Measurements from ENCODE around the gene ZNF124.
"Not testable (repeated sequence)": the region's sequence is repeated elsewhere in the genome, so short reads cannot be mapped to it uniquely, and the experiment has no call there.

Gene ZNF124

DNA sequence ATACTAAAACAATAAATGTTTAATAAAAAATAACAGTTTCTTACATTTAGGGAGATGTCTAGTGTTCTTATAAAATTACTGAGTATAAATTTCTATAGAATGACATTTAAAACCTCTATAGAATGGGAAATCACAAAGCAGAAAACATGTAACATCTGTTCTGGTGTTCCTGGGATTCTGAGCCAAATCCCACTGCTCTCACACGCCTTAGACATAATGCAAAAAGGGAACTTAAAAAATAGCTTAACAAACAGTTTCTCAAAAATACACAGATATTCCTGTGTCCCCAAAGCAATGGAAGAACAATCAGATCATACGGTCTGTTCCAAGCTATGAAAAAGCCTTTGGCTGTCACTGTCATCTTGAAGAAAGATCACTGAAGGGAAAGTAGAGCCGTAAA lies 27.0 kb upstream of the ZNF124 start:
- H3K27ac ChIP-seq (ENCODE audit: low read depth, low read length) = no peak overlapping the region
- H3K36me3 ChIP-seq (ENCODE audit: insufficient read depth, low read length) = peaks cover 18% of the 10 kb centered on the region
- H3K27me3 ChIP-seq (ENCODE audit: control insufficient read depth in 1 of 2, insufficient read depth in 2 of 2, low read length in 2 of 2) = no peaks in the 10 kb centered on the region
- H3K9me3 ChIP-seq (ENCODE audit: low read length) = no peaks in the 10 kb centered on the region
- no peak overlapping the region for H3K9ac ChIP-seq (ENCODE audit: low read length)
- no peaks in the 10 kb centered on the region for H3K4me1 ChIP-seq (ENCODE audit: insufficient read depth, low read length)
- no peak overlapping the region for H3K4me3 ChIP-seq (ENCODE audit: low read depth in 1 of 2, low read length in 2 of 2)

GRCh38 chr1:247193958-247194357 lies 22.1 kb upstream of the ZNF124 start:
- Histone ChIP-seq H3K9me3 (ENCODE audit: low read length) (peaks cover 15% of the 10 kb centered on the region), H3K9ac (ENCODE audit: low read length) (no peak overlapping the region), H3K36me3 (ENCODE audit: insufficient read depth, low read length) (peaks cover 22% of the 10 kb centered on the region), H3K27ac (ENCODE audit: low read depth, low read length) (no peak overlapping the region), H3K27me3 (ENCODE audit: control insufficient read depth in 1 of 2, insufficient read depth in 2 of 2, low read length in 2 of 2) (no peaks in the 10 kb centered on the region), H3K4me1 (ENCODE audit: insufficient read depth, low read length) (no peaks in the 10 kb centered on the region), H3K4me3 (ENCODE audit: low read depth in 1 of 2, low read length in 2 of 2) (no peak overlapping the region)

GRCh38 chr1:247189981-247190798 lies 18.4 kb upstream of the ZNF124 start:
- Histone ChIP-seq H3K9ac (ENCODE audit: low read length) (no peak overlapping the region), H3K4me3 (ENCODE audit: low read depth in 1 of 2, low read length in 2 of 2) (no peak overlapping the region), H3K9me3 (ENCODE audit: low read length) (peaks cover 15% of the 10 kb centered on the region), H3K27me3 (ENCODE audit: control insufficient read depth in 1 of 2, insufficient read depth in 2 of 2, low read length in 2 of 2) (no peaks in the 10 kb centered on the region), H3K36me3 (ENCODE audit: insufficient read depth, low read length) (peaks cover 8% of the 10 kb centered on the region), H3K4me1 (ENCODE audit: insufficient read depth, low read length) (no peaks in the 10 kb centered on the region), H3K27ac (ENCODE audit: low read depth, low read length) (no peak overlapping the region)

DNA sequence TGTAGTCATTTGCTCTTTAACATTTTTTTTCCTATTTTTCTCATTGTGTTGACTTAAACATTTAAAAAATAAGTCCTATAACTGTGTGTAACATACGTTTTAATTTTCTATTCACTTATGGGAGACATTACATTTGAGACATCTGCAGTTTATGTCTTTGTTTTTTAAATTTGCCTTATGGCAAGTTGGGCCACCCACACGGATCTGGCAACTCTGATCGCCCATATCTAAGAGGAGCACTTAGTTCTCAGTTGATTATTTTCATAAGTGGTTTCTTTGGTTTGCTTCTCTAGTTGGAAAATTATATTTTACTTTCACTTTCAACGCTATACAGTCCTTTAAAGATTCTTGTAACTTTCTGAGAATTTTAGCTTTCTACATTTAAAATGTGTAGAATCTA lies 13.8 kb upstream of the ZNF124 start:
- Histone ChIP-seq H3K27me3 (ENCODE audit: control insufficient read depth in 1 of 2, insufficient read depth in 2 of 2, low read length in 2 of 2) (no peaks in the 10 kb centered on the region), H3K9me3 (ENCODE audit: low read length) (peaks cover 10% of the 10 kb centered on the region), H3K4me3 (ENCODE audit: low read depth in 1 of 2, low read length in 2 of 2) (no peak overlapping the region), H3K27ac (ENCODE audit: low read depth, low read length) (no peak overlapping the region), H3K9ac (ENCODE audit: low read length) (no peak overlapping the region), H3K4me1 (ENCODE audit: insufficient read depth, low read length) (no peaks in the 10 kb centered on the region), H3K36me3 (ENCODE audit: insufficient read depth, low read length) (peaks cover 8% of the 10 kb centered on the region)

- H3K27me3 ChIP-seq (ENCODE audit: control insufficient read depth in 1 of 2, insufficient read depth in 2 of 2, low read length in 2 of 2) = no peaks in the 10 kb centered on the region
- no peaks in the 10 kb centered on the region for H3K36me3 ChIP-seq (ENCODE audit: insufficient read depth, low read length)
- no peak overlapping the region for H3K27ac ChIP-seq (ENCODE audit: low read depth, low read length)
- no peaks in the 10 kb centered on the region for H3K9me3 ChIP-seq (ENCODE audit: low read length)
- no peak overlapping the region for H3K4me3 ChIP-seq (ENCODE audit: low read depth in 1 of 2, low read length in 2 of 2)
- no peak overlapping the region for H3K9ac ChIP-seq (ENCODE audit: low read length)
- no peaks in the 10 kb centered on the region for H3K4me1 ChIP-seq (ENCODE audit: insufficient read depth, low read length)
Measured at GRCh38 chr1:247184254-247184653, 12.4 kb upstream of the ZNF124 start.

- no peaks in the 10 kb centered on the region for H3K4me1 ChIP-seq (ENCODE audit: insufficient read depth, low read length)
- no peaks in the 10 kb centered on the region for H3K9me3 ChIP-seq (ENCODE audit: low read length)
- H3K36me3 ChIP-seq (ENCODE audit: insufficient read depth, low read length) = no peaks in the 10 kb centered on the region
- H3K27ac ChIP-seq (ENCODE audit: low read depth, low read length) = no peak overlapping the region
- no peak overlapping the region for H3K9ac ChIP-seq (ENCODE audit: low read length)
- no peaks in the 10 kb centered on the region for H3K27me3 ChIP-seq (ENCODE audit: control insufficient read depth in 1 of 2, insufficient read depth in 2 of 2, low read length in 2 of 2)
- no peak overlapping the region for H3K4me3 ChIP-seq (ENCODE audit: low read depth in 1 of 2, low read length in 2 of 2)
Measured at GRCh38 chr1:247182994-247183393, 11.2 kb upstream of the ZNF124 start.

- no peaks in the 10 kb centered on the region for H3K27me3 ChIP-seq (ENCODE audit: control insufficient read depth in 1 of 2, insufficient read depth in 2 of 2, low read length in 2 of 2)
- no peak overlapping the region for H3K4me3 ChIP-seq (ENCODE audit: low read depth in 1 of 2, low read length in 2 of 2)
- no peak overlapping the region for H3K27ac ChIP-seq (ENCODE audit: low read depth, low read length)
- no peaks in the 10 kb centered on the region for H3K4me1 ChIP-seq (ENCODE audit: insufficient read depth, low read length)
- H3K9me3 ChIP-seq (ENCODE audit: low read length) = no peaks in the 10 kb centered on the region
- H3K9ac ChIP-seq (ENCODE audit: low read length) = no peak overlapping the region
- H3K36me3 ChIP-seq (ENCODE audit: insufficient read depth, low read length) = no peaks in the 10 kb centered on the region
Measured at GRCh38 chr1:247180581-247180980, 8.8 kb upstream of the ZNF124 start.

DNA sequence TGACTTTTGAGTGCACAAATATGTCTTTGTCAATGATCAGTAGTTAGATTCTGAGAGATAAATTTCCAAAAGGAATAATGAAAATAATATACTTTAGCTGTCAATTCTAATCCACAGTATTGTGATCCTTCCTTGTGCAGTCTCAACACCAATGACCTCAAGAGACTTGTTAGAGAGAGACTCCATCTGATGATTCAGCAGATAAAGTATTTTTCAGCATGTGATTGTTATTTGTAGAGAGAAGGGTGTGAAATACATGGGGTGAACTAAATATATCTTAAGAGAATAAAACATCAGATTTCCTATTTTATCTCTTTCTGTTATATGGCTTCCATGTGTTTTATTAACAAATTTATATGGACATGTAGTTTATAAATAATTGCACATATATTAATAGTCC lies 5.9 kb upstream of the ZNF124 start:
- no peak overlapping the region for H3K4me3 ChIP-seq (ENCODE audit: low read depth in 1 of 2, low read length in 2 of 2)
- no peaks in the 10 kb centered on the region for H3K9me3 ChIP-seq (ENCODE audit: low read length)
- H3K36me3 ChIP-seq (ENCODE audit: insufficient read depth, low read length) = no peaks in the 10 kb centered on the region
- no peak overlapping the region for H3K27ac ChIP-seq (ENCODE audit: low read depth, low read length)
- H3K4me1 ChIP-seq (ENCODE audit: insufficient read depth, low read length) = no peaks in the 10 kb centered on the region
- H3K27me3 ChIP-seq (ENCODE audit: control insufficient read depth in 1 of 2, insufficient read depth in 2 of 2, low read length in 2 of 2) = no peaks in the 10 kb centered on the region
- H3K9ac ChIP-seq (ENCODE audit: low read length) = no peak overlapping the region

- no peak overlapping the region for H3K27ac ChIP-seq (ENCODE audit: low read depth, low read length)
- no peaks in the 10 kb centered on the region for H3K9me3 ChIP-seq (ENCODE audit: low read length)
- H3K27me3 ChIP-seq (ENCODE audit: control insufficient read depth in 1 of 2, insufficient read depth in 2 of 2, low read length in 2 of 2) = no peaks in the 10 kb centered on the region
- no peak overlapping the region for H3K9ac ChIP-seq (ENCODE audit: low read length)
- H3K4me1 ChIP-seq (ENCODE audit: insufficient read depth, low read length) = no peaks in the 10 kb centered on the region
- H3K36me3 ChIP-seq (ENCODE audit: insufficient read depth, low read length) = no peaks in the 10 kb centered on the region
- no peak overlapping the region for H3K4me3 ChIP-seq (ENCODE audit: low read depth in 1 of 2, low read length in 2 of 2)
Measured at GRCh38 chr1:247175458-247175857, 3.6 kb upstream of the ZNF124 start.

DNA sequence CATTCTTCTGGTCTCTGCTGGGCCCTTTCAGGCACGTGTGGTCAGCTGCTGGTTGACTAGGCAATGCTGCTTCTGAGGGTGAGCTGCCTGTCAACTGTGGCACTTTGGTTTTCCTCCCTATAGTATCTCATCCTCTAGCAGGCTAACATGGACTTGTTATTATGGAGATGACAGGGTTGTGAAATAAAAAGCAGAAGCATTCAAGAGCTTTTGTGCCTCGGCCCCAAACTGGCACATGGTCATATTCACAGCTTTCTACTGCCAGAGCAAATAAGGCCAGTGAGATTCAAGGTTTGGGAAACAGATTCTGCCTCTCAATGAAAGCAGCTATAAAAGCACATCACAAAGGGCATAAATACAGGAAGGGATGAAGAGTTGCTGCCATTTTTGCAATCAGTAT lies 1.6 kb upstream of the ZNF124 start:
- Histone ChIP-seq H3K9me3 (ENCODE audit: low read length) (no peaks in the 10 kb centered on the region), H3K27me3 (ENCODE audit: control insufficient read depth in 1 of 2, insufficient read depth in 2 of 2, low read length in 2 of 2) (no peaks in the 10 kb centered on the region), H3K4me3 (ENCODE audit: low read depth in 1 of 2, low read length in 2 of 2) (no peak overlapping the region), H3K36me3 (ENCODE audit: insufficient read depth, low read length) (no peaks in the 10 kb centered on the region), H3K27ac (ENCODE audit: low read depth, low read length) (no peak overlapping the region), H3K4me1 (ENCODE audit: insufficient read depth, low read length) (no peaks in the 10 kb centered on the region), H3K9ac (ENCODE audit: low read length) (no peak overlapping the region)

DNA sequence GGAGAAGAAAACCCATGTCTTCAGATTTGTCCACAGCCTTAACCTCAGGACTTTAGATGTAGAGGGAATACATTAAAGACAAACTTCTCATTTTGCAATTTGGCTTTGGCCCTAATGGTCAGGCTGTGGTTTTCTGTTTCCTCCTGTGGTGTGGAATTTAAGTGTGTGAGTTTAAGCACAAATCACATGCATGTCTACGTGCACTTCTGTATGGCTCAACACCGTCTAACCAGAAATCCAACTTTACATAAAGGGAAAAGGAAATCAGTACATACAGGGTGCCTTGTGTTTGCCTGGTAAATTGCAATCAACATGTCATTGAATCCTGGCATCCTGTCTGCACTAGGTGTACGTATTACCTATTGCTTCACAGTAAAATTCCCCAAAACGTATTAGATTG lies 1.2 kb upstream of the ZNF124 start:
- Histone ChIP-seq H3K36me3 (ENCODE audit: insufficient read depth, low read length) (no peaks in the 10 kb centered on the region), H3K27ac (ENCODE audit: low read depth, low read length) (no peak overlapping the region), H3K9ac (ENCODE audit: low read length) (no peak overlapping the region), H3K4me3 (ENCODE audit: low read depth in 1 of 2, low read length in 2 of 2) (no peak overlapping the region), H3K27me3 (ENCODE audit: control insufficient read depth in 1 of 2, insufficient read depth in 2 of 2, low read length in 2 of 2) (no peaks in the 10 kb centered on the region), H3K9me3 (ENCODE audit: low read length) (no peaks in the 10 kb centered on the region), H3K4me1 (ENCODE audit: insufficient read depth, low read length) (no peaks in the 10 kb centered on the region)

GRCh38 chr1:247171443-247171842 lies 377 bp downstream of the ZNF124 start:
- H3K4me3 ChIP-seq (ENCODE audit: low read depth in 1 of 2, low read length in 2 of 2); H3K9ac ChIP-seq (ENCODE audit: low read length); H3K36me3 ChIP-seq (ENCODE audit: insufficient read depth, low read length); H3K9me3 ChIP-seq (ENCODE audit: low read length); H3K27ac ChIP-seq (ENCODE audit: low read depth, low read length); H3K27me3 ChIP-seq (ENCODE audit: control insufficient read depth in 1 of 2, insufficient read depth in 2 of 2, low read length in 2 of 2); H3K4me1 ChIP-seq (ENCODE audit: insufficient read depth, low read length): not testable (repeated sequence)

All from muscle layer of colon (tissue), 2 donors.